GM21529 (cell line): ENCODE results near the gene REEP5.
"Not testable (repeated sequence)": the region's sequence is repeated elsewhere in the genome, so short reads cannot be mapped to it uniquely, and the experiment has no call there.

Experiments
- ATAC-seq: cut with Tn5 transposase; IDR thresholded peaks from one replicate; pipeline ENCODE4 v1.9.1; 2021; ENCODE audit not compliant: unreplicated experiment

The REEP5 gene

DNA sequence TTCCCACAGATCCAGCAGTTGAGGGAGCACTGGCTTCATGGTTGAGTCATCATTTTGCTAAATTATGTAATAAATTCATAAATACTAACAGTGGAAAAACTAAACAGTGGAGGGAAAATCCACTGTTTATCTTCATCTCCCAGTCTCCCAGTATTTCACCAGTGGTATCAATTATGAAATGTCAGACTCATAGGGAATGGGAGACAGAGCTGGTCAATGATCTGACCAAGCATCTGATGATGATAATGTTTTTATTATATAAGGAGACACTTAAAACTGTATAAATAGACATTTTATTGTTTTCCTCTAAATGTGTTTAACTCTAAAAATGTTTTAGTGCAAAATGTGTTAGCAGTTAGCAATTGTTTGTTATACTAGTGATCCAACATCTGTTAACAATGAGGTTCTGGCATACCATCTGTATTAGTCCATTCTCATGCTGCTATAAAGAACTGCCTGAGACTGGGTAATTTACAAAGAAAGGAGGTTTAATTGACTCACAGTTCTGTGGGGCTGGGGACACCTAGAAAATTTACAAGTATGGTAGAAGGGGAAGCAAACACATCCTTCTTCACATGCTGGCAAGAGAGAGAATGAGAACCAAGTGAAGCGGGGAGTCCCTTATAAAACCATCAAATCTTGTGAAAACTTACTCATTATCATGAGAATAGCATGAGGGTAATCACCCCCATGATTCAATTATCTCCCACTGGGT lies 11.8 kb upstream of the REEP5 start:
- no peak for ATAC-seq

DNA sequence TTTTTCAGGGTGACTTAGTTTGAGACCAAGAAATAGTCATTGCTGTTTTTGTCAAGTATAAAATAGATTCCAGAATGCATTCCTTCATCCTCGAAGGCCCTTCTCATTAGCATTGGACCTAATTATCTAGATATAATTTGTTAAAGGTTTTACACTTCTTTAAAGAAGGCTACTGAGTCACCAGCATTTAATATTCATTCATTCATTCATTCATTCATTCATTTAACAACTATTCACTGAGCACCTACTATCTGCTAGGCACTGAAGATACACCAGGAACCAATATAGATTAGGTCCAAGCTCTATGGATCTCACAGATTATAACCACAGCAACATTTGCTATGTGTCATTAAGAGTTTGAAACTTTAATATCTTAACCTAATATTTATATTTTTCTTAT lies 11.1 kb upstream of the REEP5 start:
- no peak for ATAC-seq

DNA sequence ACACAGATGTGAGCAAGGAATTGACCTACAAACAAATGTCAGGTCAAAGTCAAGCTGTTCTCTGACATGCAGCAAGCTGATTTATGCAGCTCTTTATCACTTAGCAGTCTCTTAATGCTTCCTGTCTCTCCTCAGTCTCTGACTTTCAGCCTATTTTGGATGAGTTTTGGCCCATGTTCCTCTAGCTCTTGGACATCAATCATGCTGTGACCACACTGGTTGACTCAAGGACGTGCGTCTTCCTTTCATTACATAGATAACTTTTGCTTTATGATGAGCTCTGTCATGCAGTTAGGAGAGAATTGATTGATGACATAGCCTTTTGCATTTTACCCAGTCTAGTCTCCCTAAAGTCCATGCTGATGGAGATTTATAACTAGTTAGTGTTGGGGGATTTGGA lies 9.4 kb upstream of the REEP5 start:
- ATAC-seq, result no peak

DNA sequence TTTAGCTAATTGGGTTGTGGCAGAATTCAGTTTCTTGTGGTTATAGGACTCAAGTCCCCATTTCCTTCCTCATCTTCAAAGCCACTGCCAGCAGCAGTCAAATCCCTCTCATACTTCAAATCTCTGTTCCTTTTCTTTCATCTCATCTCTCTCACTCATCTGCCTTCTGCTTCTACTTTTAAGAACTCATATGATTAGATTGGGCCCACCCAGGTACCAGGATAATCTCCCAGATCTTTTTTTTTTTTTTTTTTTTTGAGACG lies 8.0 kb upstream of the REEP5 start:
- ATAC-seq, result peak; percentile 48

DNA sequence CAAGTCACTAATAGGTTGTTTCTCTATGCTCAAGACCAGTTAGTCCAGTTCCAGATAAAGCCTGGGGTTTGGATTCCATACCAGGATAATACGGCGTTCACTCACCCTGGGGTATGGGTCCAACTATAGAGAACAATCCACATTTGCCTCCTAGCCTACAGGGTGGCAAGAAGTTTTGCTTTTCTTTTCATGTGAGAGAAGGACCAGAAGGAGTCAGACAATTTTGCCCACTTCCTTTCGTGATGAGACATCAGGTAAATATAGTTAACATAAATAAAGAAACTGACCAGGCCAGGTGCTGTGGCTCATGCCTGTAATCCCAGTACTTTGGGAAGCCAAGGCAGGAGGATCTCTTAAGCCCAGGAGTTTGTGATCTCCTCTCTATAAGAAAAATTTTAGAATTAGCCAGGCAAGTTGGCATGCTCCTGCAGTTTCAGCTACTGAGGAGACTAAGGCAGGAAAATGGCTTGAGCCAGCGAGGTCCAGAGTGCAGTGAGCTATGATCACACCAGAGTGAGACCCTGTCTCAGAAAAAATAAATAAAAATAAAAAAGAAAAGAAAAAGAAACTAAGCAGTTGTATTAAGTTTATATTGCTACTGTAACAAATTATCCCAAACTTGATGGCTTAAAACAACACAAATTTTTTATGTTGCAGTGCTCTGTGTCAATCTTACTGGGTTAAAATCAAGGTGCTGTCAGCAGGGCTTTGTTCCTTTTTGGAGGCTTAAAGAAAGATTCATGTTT lies 7.5 kb upstream of the REEP5 start:
- peak; percentile 66 for ATAC-seq

DNA sequence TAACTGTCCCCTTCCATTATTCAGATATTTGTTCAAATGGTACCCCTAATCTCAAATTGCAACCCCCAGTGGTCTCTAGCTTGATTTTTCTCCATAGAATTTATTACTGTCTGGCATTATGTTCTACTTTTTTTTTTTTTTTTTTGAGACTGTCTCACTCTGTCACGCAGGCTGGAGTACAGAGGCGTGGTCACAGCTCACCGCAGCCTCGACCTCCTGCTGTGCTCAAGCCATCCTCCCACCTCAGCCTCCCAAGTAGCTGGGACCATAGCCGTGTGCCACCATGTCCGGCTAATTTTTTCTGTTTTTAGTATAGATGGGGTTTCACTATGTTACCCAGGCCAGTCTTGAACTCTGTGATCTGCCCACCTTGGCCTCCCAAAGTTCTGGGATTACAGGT lies 2.0 kb upstream of the REEP5 start:
- ATAC-seq, result no peak

DNA sequence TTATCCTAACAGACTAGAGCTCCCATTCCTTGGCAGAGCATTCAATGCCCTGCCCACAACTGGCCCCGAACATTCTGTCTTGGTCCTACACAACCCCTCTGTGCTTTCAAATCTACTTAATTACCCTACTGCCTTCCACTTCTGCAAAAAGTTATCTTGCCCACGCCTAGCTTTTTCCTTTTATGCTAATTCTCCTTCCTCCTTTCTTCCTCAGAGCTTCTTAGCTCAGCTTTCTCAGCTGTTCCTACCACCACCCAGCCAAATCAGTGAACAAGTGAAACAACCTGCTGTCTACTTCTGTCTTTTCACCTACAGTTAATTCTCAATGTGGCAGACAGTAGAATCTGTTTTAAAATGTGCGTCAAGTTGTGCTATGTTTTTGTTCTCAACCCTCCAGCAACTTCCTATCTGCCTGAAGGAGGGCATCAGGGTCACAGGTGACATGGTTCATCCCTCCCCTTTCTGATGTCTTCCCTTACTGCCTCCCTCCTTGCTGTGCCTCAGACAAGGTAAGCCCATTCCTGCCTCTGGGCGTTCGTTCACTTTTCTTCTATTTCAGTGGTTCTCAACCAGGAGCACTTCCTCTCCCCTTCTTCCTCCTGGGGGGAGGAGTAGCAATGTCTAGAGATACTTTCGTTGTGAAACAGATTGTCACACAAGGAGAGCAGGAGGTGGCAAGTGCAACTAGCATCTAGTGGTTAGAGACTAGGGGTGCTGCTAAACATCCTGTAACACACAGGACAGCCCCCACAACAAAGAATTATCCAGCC lies 1.3 kb upstream of the REEP5 start:
- peak; percentile 46 for ATAC-seq

DNA sequence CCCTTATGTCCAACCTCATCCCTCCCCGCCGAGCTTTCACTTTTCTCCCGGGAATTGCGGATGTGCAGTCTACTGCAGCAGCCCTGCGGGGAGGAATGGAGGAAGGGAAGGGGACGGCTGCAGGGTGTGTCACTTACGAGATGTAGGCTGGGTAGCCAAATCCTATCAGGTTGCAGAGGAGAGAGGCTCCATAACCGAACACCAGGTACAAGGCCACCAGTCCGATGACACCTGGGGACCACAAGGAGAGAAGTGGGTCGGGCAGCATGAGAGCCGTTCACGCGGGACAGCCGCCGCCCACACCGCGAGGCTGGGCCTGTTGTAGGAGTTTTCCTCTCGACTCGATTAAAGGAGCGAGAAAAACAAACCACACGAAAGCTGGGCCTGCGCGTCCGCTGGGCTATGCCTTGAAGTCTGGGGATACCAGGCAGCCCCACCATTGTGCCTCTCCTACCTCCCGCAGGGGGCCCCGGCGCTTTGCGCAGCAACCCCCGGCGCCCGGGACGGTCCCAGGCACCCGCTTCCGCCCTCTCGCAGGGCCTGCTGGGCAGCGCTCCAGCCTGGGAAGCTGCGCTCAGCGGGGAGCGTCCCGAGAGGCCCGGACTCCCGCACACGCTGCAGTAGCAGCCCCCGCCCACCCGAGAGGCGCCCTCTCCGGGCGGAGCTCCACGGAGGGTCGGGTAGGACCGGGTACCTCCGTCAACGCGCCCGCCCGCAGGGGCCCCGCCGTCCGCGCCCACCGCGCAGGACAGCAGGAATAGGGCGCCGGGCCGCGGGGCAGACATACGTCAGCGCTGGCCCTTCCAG lies 798 bp downstream of the REEP5 start:
- ATAC-seq, result peak; percentile 44

DNA sequence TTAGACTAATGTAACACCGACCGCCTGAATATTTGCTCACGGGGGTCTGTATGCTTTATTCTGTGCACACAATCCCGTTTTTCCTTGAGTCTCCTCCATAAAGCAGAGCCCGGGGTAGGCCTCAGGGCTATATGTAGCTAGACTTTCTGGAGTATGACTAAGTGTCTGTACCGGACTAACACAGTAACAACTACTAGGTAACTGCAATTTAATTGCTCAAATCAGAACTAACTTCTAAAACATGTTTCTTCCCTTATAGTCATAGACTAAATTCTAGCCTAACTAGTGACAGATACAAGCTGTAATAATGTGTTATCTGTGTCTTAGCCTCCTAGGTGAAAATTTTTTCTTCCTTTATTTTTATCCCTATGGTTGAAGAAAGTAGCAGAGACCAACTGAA lies 2.1 kb downstream of the REEP5 start:
- ATAC-seq, result no peak

DNA sequence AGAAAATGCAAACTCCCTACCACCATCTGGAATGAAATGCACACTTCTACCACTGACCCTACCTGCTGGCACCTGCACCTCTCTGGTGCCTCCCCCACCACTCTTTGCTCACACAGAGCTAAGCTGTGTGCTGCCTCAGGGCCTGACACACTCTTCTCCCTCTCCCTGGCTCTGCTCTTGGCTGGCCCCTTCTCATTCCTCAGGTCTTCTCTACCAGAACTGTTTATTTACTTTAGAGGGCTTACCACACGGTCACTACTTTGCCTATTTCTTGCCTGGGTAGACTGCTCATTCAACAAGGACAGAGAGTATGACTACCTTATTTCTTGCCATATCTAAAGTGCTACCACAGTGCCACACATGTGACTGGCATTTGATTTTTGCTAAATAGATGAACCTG lies 3.3 kb downstream of the REEP5 start:
- ATAC-seq, result no peak

DNA sequence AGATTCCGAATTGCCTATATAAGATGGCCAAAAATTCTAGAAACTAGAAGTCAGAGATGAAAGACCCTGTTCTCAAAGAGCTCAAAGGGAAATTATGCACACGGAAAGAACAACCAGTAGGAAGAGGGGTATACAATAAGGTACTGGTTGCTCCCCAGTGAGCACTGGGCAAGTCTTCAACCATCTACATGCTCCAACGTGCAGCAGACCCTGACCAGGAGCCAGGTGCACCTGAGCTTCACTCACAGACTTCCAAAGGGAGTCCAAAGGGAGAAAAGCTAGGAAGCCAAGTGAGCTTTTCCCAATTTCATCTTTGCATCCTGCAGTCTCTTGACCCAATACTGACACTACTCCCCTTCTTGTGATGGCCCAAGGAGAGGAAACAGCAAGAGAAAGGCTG lies 3.9 kb downstream of the REEP5 start:
- ATAC-seq, result no peak

DNA sequence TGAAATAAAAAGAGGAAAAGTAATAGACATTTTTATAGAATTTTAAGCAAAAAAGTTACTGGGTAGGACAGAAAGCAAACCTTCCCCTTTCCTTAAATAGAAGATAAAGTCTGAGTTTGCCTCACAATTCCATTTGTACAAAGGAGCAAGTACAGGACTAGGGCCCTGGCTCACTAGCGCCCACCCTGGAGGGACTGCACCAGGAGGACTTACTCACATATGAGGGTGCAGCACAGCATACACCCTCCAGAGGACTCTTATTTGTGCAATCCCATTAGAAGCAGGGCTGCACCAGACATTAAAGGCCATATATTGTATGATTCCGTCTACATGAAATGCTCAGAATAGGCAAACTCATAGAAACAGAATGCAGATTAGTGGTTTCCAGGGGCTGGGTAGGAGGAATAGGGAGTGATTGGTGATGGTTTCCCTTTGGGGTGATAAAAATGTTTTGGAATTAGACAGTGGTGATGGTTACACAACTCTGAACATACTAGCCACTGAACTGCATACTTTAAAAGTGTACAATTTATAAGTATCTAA lies 4.5 kb downstream of the REEP5 start:
- ATAC-seq, result no peak

DNA sequence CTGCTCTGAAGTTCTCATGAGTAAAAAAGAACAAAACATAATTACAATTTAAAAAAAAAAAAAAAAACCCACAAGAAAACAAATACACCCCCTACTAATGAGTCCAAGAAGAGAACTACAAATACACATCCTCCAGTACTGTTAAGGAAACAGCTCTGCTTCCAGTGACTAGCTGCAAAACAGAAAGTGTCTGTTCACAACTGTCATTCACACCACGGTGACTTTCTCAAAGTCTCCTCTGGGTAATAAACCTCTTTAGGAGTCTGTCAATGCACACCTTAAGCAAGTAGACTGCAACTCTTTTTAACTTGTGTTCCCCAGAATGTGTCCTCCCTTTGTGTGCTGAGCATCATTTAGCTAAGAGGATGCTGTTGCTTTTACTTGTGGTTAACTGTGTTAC lies 6.2 kb downstream of the REEP5 start:
- peak; percentile 71 for ATAC-seq

DNA sequence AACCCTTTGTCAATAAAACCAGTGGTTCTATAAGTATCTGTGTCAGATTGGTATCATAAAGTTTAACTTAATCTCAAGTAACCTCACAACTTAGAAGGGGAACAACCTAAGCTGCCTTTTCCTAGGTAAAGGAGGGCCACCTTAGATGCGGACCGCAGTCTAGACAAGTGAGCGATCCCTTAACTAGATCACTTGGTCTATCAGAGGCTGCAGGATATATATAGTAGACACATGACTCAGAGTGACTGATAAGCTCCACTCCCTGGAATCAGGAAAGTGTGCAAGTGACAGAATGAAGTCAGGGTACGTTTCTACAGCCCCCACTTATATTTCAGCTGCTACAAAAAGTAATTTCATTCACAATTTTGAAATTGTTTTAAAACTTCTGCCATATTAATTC lies 7.4 kb downstream of the REEP5 start:
- no peak for ATAC-seq

DNA sequence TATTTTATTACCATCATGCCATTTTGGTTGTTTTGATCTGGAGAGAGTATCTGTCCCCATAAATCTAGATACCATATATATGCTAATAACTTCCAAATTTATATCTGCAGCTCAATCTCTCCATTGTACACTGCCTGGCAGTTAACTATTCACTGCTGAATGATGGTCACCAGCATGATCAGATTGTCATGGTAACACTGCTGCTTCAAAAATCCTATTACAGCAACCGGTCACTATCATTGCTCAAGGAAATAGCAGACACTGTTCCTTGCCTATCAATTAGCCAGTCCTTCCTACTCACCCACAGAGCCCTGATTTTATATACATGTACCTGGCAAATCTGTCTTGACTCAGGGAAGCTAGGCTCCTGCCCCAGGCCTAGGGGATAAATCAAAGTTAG lies 11.5 kb downstream of the REEP5 start:
- no peak for ATAC-seq

DNA sequence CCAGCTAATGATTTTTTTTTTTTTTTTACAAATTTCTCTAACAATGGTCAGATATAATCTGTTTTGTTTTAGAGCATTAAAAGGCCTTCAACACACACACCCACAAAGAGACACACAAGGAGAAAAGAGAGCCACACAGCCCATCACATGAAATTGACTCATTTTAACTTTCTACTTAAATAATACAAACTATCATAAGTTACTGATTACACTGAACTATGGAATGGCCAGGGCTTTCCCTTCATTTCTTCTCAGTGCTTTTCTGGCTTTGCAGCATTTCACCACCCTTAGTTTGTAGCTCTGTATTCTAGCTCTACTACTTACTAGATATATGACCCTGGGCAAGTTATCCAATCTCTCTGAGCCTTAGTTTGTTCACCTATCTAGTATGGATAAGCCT lies 13.2 kb downstream of the REEP5 start:
- no peak for ATAC-seq

DNA sequence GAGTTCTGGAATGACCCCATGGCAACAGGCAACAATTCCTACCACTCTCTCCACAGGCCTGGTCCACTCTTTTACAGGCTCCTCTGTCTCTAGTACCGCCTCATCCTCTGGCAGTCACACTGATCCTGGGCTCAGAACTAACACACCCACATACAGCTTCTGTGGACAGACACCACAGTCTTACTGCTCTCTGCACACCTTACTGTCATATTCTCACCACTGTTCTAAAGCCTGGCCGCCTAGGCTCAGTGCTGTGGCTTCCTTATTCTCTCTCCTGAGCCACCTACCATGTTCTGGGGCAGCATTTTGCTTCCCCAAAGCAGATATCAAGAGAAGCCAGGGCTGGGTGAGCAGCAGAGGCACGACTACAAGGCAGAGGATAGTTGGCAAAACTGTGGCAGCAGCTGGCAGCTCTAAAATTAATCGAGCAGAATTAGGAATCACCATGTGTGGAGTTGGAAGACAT lies 14.8 kb downstream of the REEP5 start:
- no peak for ATAC-seq

DNA sequence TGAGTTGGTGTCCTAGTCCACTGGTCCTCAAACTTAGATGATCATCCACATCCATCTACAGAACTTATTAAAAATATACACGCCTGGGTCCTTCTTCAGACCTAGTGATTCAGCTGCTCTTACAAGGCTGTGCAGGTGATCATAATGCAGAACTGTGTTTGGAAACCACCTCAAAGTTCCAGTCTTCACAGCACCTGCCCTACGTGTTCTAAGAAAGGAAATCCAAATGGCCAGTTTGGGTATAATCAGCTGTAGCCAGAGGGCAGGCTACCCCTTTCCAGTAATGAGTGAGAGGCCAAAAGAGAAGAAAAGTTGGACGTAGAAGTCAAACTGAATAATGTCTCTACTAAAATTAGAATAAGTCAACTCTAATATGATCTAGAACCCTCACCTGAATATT lies 15.4 kb downstream of the REEP5 start:
- ATAC-seq, result peak; percentile 63

DNA sequence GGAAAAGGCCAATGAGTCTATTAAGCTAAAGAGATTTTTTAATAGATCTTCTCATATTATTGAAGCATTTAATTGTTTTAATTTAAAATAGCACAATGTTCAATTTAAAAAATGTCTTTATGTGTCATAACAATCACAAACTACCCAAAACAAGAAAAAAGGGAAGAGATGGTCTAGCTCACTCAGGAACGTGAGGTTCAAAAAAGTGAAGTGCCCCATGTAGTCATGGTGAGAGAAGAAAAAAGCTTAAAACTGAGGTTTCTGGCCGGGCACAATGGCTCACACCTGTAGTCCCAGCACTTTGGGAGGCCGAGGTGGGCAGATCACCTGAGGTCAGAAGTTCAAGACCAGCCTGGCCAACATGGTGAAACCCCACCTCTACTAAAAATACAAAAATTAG lies 17.0 kb downstream of the REEP5 start:
- not testable (repeated sequence) for ATAC-seq

DNA sequence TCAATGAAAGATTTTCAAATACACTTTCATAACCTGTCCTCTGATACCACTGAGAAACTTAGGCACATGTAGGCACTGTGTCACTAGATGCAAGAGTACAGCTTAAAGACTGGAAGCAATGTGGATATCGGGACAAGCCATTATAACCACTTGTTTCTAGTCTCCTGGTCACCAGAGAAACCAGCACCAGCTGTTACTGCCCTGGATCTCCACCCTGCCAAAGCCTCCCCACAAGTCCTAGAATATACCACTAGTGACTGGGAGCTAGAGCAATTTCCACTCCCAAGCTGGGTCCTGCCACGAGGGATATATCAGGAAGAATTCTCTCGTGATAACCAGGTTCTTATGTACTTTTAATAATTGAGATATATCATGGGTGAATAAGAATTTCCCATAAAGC lies 19.5 kb downstream of the REEP5 start:
- no peak for ATAC-seq

DNA sequence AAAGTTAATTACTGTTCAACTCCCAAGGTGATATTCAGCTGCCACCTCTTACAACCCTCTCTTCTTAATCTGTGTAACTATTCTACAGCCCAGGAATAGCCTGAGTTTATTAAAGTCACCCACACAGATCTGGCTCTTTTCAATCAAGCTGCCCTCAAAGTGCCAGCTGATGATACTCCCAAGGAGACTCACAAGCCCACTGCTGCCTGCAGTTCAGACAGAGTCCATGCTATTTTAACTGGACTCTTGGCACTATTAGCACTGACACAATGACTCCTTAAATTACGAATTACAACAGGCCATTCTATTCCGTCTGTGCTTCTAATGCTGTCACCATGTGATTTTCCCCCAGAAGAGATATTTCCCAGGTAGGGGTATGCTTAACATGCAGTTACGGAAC lies 26.3 kb downstream of the REEP5 start:
- ATAC-seq, result no peak
